H9 (cell line): ENCODE data around the gene GNG11. TPM values are rescaled to one million over a fixed set of nuclear protein-coding genes. Genes with fewer than 3 reads are reported as not detected.
A peak's percentile ranks its signal among the peaks of the same experiment; 100 is the strongest.

Source experiments
- DNase-seq: peaks from one replicate; pipeline ENCODE4 v3.0.0-alpha.2; 2017
- H2AFZ ChIP-seq: one replicate; pipeline ENCODE4 v1.6.1; 2013; ENCODE audit warnings: mild to moderate bottlenecking, low read length, control low read depth, moderate library complexity
- H2AK5ac ChIP-seq: 2 replicates; pipeline ENCODE4 v1.6.1; 2013; ENCODE audit warnings: low read length, control low read depth, mixed read lengths; ENCODE audit not compliant: insufficient read length
- H2BK120ac ChIP-seq: one replicate; pipeline ENCODE4 v1.6.1; 2013; ENCODE audit warnings: low read depth, mild to moderate bottlenecking, low read length, control low read depth, inconsistent platforms; ENCODE audit not compliant: poor library complexity, severe bottlenecking
- H2BK12ac ChIP-seq: 2 replicates; pipeline ENCODE4 v1.6.1; 2013; ENCODE audit warnings: low read length, control low read depth, mixed read lengths, low read depth; ENCODE audit not compliant: insufficient read length
- H2BK15ac ChIP-seq: 2 replicates; pipeline ENCODE4 v1.6.1; 2013; ENCODE audit warnings: low read depth, low read length, control low read depth
- H2BK20ac ChIP-seq: one replicate; pipeline ENCODE4 v1.6.1; 2013; ENCODE audit warnings: low read depth, mild to moderate bottlenecking, low read length, control low read depth, inconsistent platforms; ENCODE audit not compliant: poor library complexity, severe bottlenecking
- H2BK5ac ChIP-seq: 2 replicates; pipeline ENCODE4 v1.6.1; 2013; ENCODE audit warnings: low read length, control low read depth, mixed read lengths; ENCODE audit not compliant: insufficient read length
- H3K14ac ChIP-seq: 2 replicates; pipeline ENCODE4 v1.6.1; 2013; ENCODE audit warnings: low read length, control low read depth; ENCODE audit not compliant: insufficient read depth
- H3K18ac ChIP-seq: 2 replicates; pipeline ENCODE4 v1.6.1; 2013; ENCODE audit warnings: low read depth, mild to moderate bottlenecking, mixed read lengths, low read length, control low read depth; ENCODE audit not compliant: insufficient read length
- H3K23ac ChIP-seq: 2 replicates; pipeline ENCODE4 v1.6.1; 2013; ENCODE audit warnings: low read length, control low read depth, mixed read lengths, low read depth; ENCODE audit not compliant: insufficient read length
- H3K23me2 ChIP-seq: 2 replicates; pipeline ENCODE4 v1.6.1; 2013; ENCODE audit warnings: low read depth, mild to moderate bottlenecking, mixed read lengths, low read length, control low read depth; ENCODE audit not compliant: insufficient read length, poor library complexity, severe bottlenecking
- H3K27ac ChIP-seq: 2 replicates; pipeline ENCODE4 v1.5.1; 2013; ENCODE audit warnings: low read length, control low read depth, mixed read lengths, low read depth; ENCODE audit not compliant: insufficient read length
- H3K27me3 ChIP-seq: 2 replicates; pipeline ENCODE4 v1.6.1; 2013; ENCODE audit warnings: low read length, control low read depth, inconsistent platforms; ENCODE audit not compliant: insufficient read depth
- H3K4ac ChIP-seq: 2 replicates; pipeline ENCODE4 v1.6.1; 2013; ENCODE audit warnings: low read depth, mild to moderate bottlenecking, control low read depth, inconsistent platforms, low read length, moderate library complexity
- H3K4me1 ChIP-seq: 2 replicates; pipeline ENCODE4 v1.6.1; 2013; ENCODE audit warnings: low read length, control low read depth, inconsistent platforms; ENCODE audit not compliant: insufficient read depth
- H3K4me2 ChIP-seq: 2 replicates; pipeline ENCODE4 v1.6.1; 2013; ENCODE audit warnings: low read length, control low read depth, mixed read lengths; ENCODE audit not compliant: insufficient read length, insufficient read depth
- H3K56ac ChIP-seq: 2 replicates; pipeline ENCODE4 v1.6.1; 2013; ENCODE audit warnings: low read depth, mild to moderate bottlenecking, mixed read lengths, low read length, control low read depth; ENCODE audit not compliant: insufficient read length
- H3K79me1 ChIP-seq: 2 replicates; pipeline ENCODE4 v1.6.1; 2013; ENCODE audit warnings: low read depth, mild to moderate bottlenecking, moderate library complexity, low read length, control low read depth, inconsistent platforms; ENCODE audit not compliant: insufficient read depth, poor library complexity, severe bottlenecking
- H3K79me2 ChIP-seq: 2 replicates; pipeline ENCODE4 v1.6.1; 2013; ENCODE audit warnings: low read length, control low read depth, inconsistent platforms; ENCODE audit not compliant: insufficient read depth
- H3K9ac ChIP-seq: 2 replicates; pipeline ENCODE4 v1.6.1; 2013; ENCODE audit warnings: low read length, control low read depth, mixed read lengths; ENCODE audit not compliant: insufficient read length; ENCODE audit errors: extremely low read depth
- H3K9me3 ChIP-seq: one replicate; pipeline ENCODE4 v1.6.1; 2013; ENCODE audit warnings: low read depth, low read length, inconsistent platforms; ENCODE audit not compliant: control insufficient read depth
- H3T11ph ChIP-seq: one replicate; pipeline ENCODE4 v1.6.1; 2013; ENCODE audit warnings: mild to moderate bottlenecking, low read length, control low read depth, inconsistent platforms
- H4K20me1 ChIP-seq: one replicate; pipeline ENCODE4 v1.6.1; 2013; ENCODE audit not compliant: control insufficient read depth, insufficient read length, insufficient read depth
- H4K5ac ChIP-seq: 2 replicates; pipeline ENCODE4 v1.6.1; 2013; ENCODE audit warnings: low read depth, mild to moderate bottlenecking, mixed read lengths, low read length, control low read depth; ENCODE audit not compliant: insufficient read length
- H4K8ac ChIP-seq: replicated peaks from 2 replicates; pipeline ENCODE4 v1.6.1; 2013; ENCODE audit warnings: low read length, control low read depth, mixed read lengths, low read depth; ENCODE audit not compliant: insufficient read length
- H4K91ac ChIP-seq: 2 replicates; pipeline ENCODE4 v1.6.1; 2013; ENCODE audit warnings: low read depth, mild to moderate bottlenecking, moderate library complexity, mixed read lengths, low read length, control low read depth; ENCODE audit not compliant: insufficient read length
- H3K27ac Mint-ChIP-seq, 3 experiments: 2 replicates in 2 of 3; 3 replicates in 1 of 3; pipeline ENCODE4 v1.8.0; 2020 to 2021; ENCODE audit warnings: mixed read lengths in 3 of 3, mild to moderate bottlenecking in 1 of 3, moderate library complexity in 1 of 3
- H3K27me3 Mint-ChIP-seq: 2 replicates; pipeline ENCODE4 v1.8.0; 2021; ENCODE audit warnings: low read depth, mild to moderate bottlenecking, moderate library complexity, mixed read lengths
- H3K36me3 Mint-ChIP-seq, 3 experiments: 2 replicates in 2 of 3; 3 replicates in 1 of 3; pipeline ENCODE4 v1.8.0; 2020 to 2021; ENCODE audit warnings: low read depth in 3 of 3, mixed read lengths in 3 of 3; ENCODE audit not compliant: insufficient read depth in 1 of 3
- H3K4me1 Mint-ChIP-seq, 2 experiments: 2 replicates each; pipeline ENCODE4 v1.8.0; 2020; ENCODE audit warnings: mixed read lengths in 2 of 2
- H3K4me3 Mint-ChIP-seq, 2 experiments: 2 replicates in 1 of 2; 3 replicates in 1 of 2; pipeline ENCODE4 v1.8.0; 2020 to 2021; ENCODE audit warnings: mild to moderate bottlenecking in 2 of 2, mixed read lengths in 2 of 2, moderate library complexity in 1 of 2
- H3K9me3 Mint-ChIP-seq, 2 experiments: 2 replicates in 1 of 2; 3 replicates in 1 of 2; pipeline ENCODE4 v1.8.0; 2020; ENCODE audit warnings: mild to moderate bottlenecking in 2 of 2, mixed read lengths in 2 of 2, moderate library complexity in 1 of 2
- CTCF ChIP-seq: fragments of 200-600 bp; sonication (generic); conservative IDR thresholded peaks from 3 replicates; pipeline ENCODE4 v1.8.0; 2021; ENCODE audit warnings: antibody characterized with exemption, mild to moderate bottlenecking
- WGBS: extraction: QIAGEN DNeasy Blood & Tissue Kit; methylation state at CpG from one replicate; pipeline ENCODE4 v1.1.7; 2013; ENCODE audit warnings: missing lambda C conversion rate, low lambda C conversion rate, mixed read lengths; ENCODE audit not compliant: insufficient read length; ENCODE audit errors: extremely low coverage; 5-methylcytosine and 5-hydroxymethylcytosine counted together
- total RNA-seq: library from RNA; stranded (reverse); gene quantifications from 2 replicates; pipeline ENCODE4 v1.2.1, GENCODE V29; 2021

GNG11 gene
- total RNA-seq, 1 experiment from 2014 or later: 0.68 TPM

DNA sequence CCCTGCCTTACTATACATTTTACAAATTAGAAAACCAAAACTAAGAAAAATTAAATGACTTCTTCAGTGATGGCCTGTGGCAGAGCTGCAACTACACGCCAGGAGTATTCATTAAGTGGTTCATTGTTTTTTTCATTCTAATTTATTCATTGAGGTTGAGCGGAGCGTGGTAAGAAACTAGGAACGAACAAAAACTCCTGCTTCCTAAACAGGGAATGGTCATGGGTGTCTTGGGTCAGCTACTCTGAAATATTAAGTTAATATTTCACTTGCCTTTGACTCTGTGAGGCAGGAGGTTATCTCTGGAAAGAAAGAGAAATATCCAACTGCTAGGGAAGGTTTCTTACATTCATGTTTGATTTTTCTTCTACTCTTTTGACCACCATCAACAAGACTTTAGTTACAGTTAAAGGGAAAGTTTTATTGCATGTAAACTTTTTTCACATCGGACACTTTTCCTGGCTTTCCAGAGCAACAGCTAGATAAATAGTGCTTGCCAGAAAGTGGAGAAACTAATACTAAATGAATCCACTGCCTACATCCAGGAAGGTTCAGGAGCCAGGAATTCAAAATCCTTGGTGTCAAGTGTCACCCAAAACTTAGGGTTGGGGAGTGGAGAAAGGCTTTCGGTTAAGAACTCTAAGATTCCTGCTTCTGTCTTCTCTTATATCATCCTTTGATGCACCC is 896 bp upstream of the GNG11 start:
- H3K36me3 Mint-ChIP-seq: no peaks in the 10 kb centered on the region
- Histone ChIP-seq H2AK5ac (no peak overlapping the region), H3K14ac (no peak overlapping the region), H2AFZ (no peak overlapping the region), H3K4me1 (no peaks in the 10 kb centered on the region), H3K56ac (no peak overlapping the region), H3K4ac (no peak overlapping the region), H2BK20ac (no peak overlapping the region), H3K18ac (no peak overlapping the region), H3K27ac (no peak overlapping the region), H4K5ac (no peak overlapping the region), H3K23me2 (peaks cover 7% of the 10 kb centered on the region), H3T11ph (no peak overlapping the region), H3K9me3 (no peaks in the 10 kb centered on the region), H3K79me2 (no peaks in the 10 kb centered on the region), H2BK15ac (no peak overlapping the region), H2BK5ac (no peak overlapping the region), H3K27me3 (no peaks in the 10 kb centered on the region), H3K79me1 (no peaks in the 10 kb centered on the region), H3K23ac (no peak overlapping the region), H4K20me1 (no peaks in the 10 kb centered on the region), H3K9ac (no peak overlapping the region), H4K91ac (no peak overlapping the region), H2BK120ac (no peak overlapping the region), H4K8ac (no peak overlapping the region), H2BK12ac (no peak overlapping the region), H3K4me2 (no peak overlapping the region)
- H3K27me3 Mint-ChIP-seq: peaks cover 3% of the 10 kb centered on the region
- H3K4me1 Mint-ChIP-seq: peaks cover 15 to 19% of the 10 kb centered on the region in 2 experiments
- H3K27ac Mint-ChIP-seq: no peak overlapping the region; a peak in 1 of 7 replicates
- no peak for DNase-seq
- peak overlapping the region; percentile 59 to 63; a peak in 2 of 5 replicates for H3K4me3 Mint-ChIP-seq
- TF ChIP-seq CTCF: no peak
- no peaks in the 10 kb centered on the region for H3K9me3 Mint-ChIP-seq
- no CpG with 5 or more reads among the region's 6 CpGs for WGBS
